CD4-positive, alpha-beta T cell treated with Interleukin-1 beta for 1 hour (primary cell): Measurements from ENCODE around the gene WFDC11.

ENCODE experiments used
- DNase-seq, 2 donors: peaks; one replicate each; pipeline ENCODE4 v3.0.0-alpha.2; 2020 to 2022

The WFDC11 gene

DNA sequence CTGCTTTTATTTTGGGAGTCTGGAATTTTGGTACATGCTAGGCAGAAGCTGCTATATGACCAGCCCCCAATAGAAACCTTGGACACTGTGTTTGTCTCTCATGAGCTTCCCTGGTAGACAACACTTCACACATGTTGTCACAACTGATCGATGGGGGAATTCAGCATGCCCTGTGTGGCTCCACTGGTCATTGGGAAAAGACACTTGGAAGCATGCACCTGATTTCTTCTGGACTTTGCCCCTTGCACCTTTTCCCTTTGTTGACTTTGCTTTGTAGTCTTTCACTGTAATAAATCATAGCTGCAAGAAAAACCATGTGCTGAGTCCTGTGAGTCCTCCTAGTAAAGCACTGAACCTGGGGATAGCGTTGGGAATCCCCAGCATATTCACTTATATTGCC, 48.4 kb downstream of the WFDC11 start:
- DNase-seq = no peak

DNA sequence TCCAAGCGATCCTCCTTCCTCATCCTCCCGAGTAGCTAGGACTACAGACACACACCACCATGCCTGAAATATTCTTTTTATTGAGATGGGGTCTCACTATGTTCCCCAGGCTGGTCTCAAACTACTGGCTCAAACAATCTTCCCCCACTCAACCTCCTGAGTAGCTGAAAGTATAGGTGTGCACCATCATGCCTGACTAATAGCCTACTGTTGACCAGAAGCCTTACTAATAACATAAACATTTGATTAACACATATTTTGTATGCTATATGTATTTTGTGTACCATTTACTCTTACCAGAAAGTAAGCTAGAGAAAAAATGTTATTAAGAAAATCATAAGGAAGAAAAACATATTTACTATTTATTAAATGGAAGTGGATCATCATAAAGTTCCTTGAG, 52.4 kb downstream of the WFDC11 start:
- no peak for DNase-seq

DNA sequence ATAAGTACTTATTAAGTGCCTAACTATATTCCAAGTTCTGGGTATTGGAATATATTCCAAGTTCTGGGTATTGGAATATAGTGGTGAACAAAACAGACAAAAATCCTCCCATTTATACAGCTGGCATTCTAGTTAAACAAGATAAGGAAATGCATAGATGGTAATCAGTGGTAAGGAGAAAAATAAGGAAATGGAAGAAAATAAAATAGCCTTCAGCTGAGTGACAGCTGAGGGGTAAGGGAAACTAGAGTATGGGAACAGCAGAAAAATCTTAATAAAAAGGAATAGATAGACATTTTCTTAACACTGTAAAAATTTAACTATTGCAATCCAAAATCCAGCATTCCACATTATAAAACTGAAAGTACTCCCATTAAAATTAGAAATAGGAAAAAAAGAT, 57.7 kb downstream of the WFDC11 start:
- no peak for DNase-seq

DNA sequence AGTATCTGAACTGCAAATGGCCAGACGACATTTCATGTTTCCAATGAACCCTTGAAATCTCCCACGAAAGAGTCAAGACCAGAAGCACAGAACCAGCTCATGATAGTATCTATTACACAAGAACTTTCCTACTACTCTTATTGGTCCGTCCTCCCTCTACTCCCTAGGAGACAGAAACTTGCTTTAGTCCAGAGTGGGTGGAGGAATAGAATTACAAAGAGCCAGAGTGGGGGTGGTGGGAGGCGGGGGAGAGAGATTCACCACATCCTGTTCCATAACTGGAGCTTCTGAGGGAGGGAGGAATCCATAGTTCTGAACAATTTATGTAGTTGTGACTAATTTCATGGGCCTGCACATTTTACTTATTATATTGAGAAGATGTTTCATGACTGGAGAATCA, 59.0 kb downstream of the WFDC11 start:
- no peak for DNase-seq

DNA sequence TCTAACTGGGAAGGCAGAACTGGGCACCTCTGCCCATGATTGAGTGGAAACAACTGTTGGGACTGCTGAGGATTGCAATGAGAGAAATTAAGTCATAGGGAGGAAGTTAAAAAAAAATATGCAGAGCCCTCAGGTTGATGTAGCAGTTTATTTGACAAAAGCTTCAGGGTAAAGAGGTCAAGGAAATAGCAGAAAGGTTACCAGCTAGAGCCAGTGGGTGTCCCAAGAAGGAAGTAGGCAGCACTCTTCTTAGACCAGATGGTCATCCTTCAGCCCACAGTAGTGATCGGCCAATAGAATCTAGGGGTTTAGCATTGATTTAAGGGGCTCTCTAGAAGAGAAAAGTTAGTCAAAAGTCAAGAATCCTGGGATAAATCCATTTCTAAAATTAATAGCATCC, 62.2 kb downstream of the WFDC11 start:
- no peak for DNase-seq
